Measurements from ENCODE around the gene UNG. TPM values are rescaled to one million over a fixed set of nuclear protein-coding genes. Genes with fewer than 3 reads are reported as not detected.

The UNG gene
- total and polyA plus RNA-seq, 9 of the 15 experiments (the other 6 are each of a cell fraction or from before 2014, with no cell fraction given): 8.4 to 59.8 (median 41.0) TPM

DNA sequence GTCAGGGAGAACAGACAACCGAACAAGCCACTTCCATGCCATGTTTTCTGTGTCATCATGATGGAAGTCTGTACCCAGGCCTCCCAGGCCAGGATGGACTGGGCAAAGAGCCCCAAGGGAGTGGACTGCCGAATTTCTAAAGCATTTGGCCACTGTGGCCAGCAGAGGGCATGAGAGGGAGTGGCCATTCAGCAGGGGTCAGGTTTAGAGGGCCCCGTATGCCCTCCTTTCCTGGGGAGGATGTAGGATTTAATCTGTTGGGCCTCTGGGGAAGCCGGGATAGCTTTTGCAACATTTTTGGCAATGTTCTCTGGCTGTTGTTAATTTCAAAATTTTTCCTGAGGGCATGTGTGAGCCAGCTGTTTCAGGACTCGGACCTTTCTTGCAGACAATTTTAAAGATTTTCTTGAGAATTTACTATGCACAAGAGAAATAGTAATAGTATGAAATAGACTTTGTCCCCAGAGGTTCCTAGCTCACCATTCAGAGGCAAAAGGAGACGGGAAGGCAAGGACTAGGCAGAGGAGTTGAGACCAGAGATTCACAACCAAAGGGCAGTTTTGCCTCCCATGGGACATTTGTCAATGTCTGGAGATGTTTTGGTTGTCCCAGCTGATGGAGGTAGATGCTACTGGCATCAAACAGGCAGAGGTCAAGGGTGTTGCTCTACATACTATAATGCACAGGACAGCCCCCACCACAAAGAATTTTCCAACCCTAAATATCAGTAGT is 37.0 kb downstream of the UNG start:
- no peak overlapping the region for H2AFZ ChIP-seq (ENCODE audit: low read depth, low read length)
- 5% methylated on average over 6 of the region's 6 CpGs for WGBS (ENCODE audit: insufficient coverage, low coverage, missing lambda C conversion rate)
- DNase-seq (ENCODE audit: extremely low read depth in 1 of 4, low spot score in 3 of 4) (peak; percentile 45 to 65 (median 51)), ATAC-seq (peak; percentile 87), FAIRE-seq (peak; percentile 69)
- no peak overlapping the region for H3K27ac ChIP-seq (ENCODE audit: extremely low read depth, low read depth, low read length)
- in situ Hi-C loops (cut with MboI) (no loop called here), intact Hi-C loops (cut with micrococcal nuclease) (loop anchor here (5.0 to 10.0 kb wide), 2 partner anchors 123 to 250 kb away; no protein-coding TSS in a partner anchor)
- H3K79me2 ChIP-seq (ENCODE audit: control insufficient read depth, insufficient read depth, low read length): no peaks in the 10 kb centered on the region
- no peaks in the 10 kb centered on the region for H3K9me1 ChIP-seq (ENCODE audit: control insufficient read depth, insufficient read depth, low read length)
- H3K36me3 ChIP-seq (ENCODE audit: control insufficient read depth, insufficient read depth, low read length): no peaks in the 10 kb centered on the region
- POLR2A ChIA-PET: interaction anchor here (0.6 kb wide), 1 partner anchor 26 kb away, joined by 3 read pairs; no protein-coding TSS in a partner anchor
- no TSS peak for BruUV-seq (replicated peaks)
- H4K20me1 ChIP-seq (replicated peaks; ENCODE audit: control insufficient read depth, insufficient read depth, low read length): peaks cover 6% of the 10 kb centered on the region; the same call in 1 of the 2 replicates
- H3K9me3 ChIP-seq (replicated peaks; ENCODE audit: control insufficient read depth, insufficient read depth, low read depth, low read length): peaks cover 4% of the 10 kb centered on the region; the same call in 1 of the 2 replicates
- peaks cover 21 to 37% of the 10 kb centered on the region in 2 experiments; a peak in 4 of 5 replicates for H3K27me3 ChIP-seq (ENCODE audit: control insufficient read depth in 2 of 2, insufficient read depth in 2 of 2, low read length in 2 of 2)
- no peak overlapping the region for H3K9ac ChIP-seq (ENCODE audit: insufficient read depth in 1 of 2, low read depth in 2 of 2, low read length in 2 of 2)
- H3K4me3 ChIP-seq: no peak overlapping the region
- CTCF ChIA-PET (ENCODE audit: low intra/inter-chr PET ratio): interaction anchor here (0.8 to 1.6 kb wide), 3 partner anchors 121 to 259 kb away, joined by 3 to 5 read pairs (median 4); no protein-coding TSS in a partner anchor
- no peaks in the 10 kb centered on the region; a peak in 3 of 5 replicates for H3K4me1 ChIP-seq (replicated peaks in 1 of 2; ENCODE audit: control insufficient read depth in 2 of 2, insufficient read depth in 2 of 2, low read length in 2 of 2)
- no peak overlapping the region for H3K4me2 ChIP-seq (ENCODE audit: insufficient read depth, low read length)
- TF ChIP-seq RAD21 (CRISPR knock-in tag; conservative IDR thresholded peaks at IDR 0.05 in 1 of 2, IDR thresholded peaks at IDR 0.05 in 1 of 2) (peak; percentile 25 to 68), ZNF785 (CRISPR knock-in tag; IDR thresholded peaks at IDR 0.05) (no peak), SIN3A (IDR thresholded peaks at IDR 0.05; ENCODE audit: borderline replicate concordance in 2 of 2, control insufficient read depth in 1 of 2, low read depth in 2 of 2, low read length in 2 of 2) (no peak), ZBTB1 (CRISPR knock-in tag; IDR thresholded peaks at IDR 0.05; ENCODE audit: borderline replicate concordance, low read depth) (no peak), SMC3 (conservative IDR thresholded peaks at IDR 0.05; ENCODE audit: insufficient read depth, low read depth, low read length) (0 out of 2 replicates have a peak, but pooled peaks have one; percentile 30), ZNF217 (CRISPR knock-in tag; IDR thresholded peaks at IDR 0.05) (no peak), ZNF79 (CRISPR knock-in tag; IDR thresholded peaks at IDR 0.05; ENCODE audit: low read depth) (no peak), GTF2A2 (tag; IDR thresholded peaks at IDR 0.05) (no peak), SRF (CRISPR knock-in tag; IDR thresholded peaks at IDR 0.05) (no peak), ZFX (CRISPR knock-in tag; IDR thresholded peaks at IDR 0.05) (no peak), ZSCAN29 (IDR thresholded peaks at IDR 0.05) (no peak), LARP7 (IDR thresholded peaks at IDR 0.05) (no peak), MYBL2 (IDR thresholded peaks at IDR 0.05; ENCODE audit: low read depth) (no peak), MYBL2 (CRISPR knock-in tag; IDR thresholded peaks at IDR 0.05; ENCODE audit: borderline replicate concordance) (no peak)
- TF ChIP-seq, protein P1, sequence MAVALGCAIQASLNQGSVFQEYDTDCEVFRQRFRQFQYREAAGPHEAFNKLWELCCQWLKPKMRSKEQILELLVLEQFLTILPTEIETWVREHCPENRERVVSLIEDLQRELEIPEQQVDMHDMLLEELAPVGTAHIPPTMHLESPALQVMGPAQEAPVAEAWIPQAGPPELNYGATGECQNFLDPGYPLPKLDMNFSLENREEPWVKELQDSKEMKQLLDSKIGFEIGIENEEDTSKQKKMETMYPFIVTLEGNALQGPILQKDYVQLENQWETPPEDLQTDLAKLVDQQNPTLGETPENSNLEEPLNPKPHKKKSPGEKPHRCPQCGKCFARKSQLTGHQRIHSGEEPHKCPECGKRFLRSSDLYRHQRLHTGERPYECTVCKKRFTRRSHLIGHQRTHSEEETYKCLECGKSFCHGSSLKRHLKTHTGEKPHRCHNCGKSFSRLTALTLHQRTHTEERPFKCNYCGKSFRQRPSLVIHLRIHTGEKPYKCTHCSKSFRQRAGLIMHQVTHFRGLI (CRISPR knock-in tag; IDR thresholded peaks at IDR 0.05): no peak
- TF ChIP-seq, protein P2, sequence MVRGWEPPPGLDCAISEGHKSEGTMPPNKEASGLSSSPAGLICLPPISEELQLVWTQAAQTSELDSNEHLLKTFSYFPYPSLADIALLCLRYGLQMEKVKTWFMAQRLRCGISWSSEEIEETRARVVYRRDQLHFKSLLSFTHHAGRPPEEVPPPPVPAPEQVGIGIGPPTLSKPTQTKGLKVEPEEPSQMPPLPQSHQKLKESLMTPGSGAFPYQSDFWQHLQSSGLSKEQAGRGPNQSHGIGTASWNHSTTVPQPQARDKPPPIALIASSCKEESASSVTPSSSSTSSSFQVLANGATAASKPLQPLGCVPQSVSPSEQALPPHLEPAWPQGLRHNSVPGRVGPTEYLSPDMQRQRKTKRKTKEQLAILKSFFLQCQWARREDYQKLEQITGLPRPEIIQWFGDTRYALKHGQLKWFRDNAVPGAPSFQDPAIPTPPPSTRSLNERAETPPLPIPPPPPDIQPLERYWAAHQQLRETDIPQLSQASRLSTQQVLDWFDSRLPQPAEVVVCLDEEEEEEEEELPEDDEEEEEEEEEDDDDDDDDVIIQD (CRISPR knock-in tag; IDR thresholded peaks at IDR 0.05): no peak
- TF ChIP-seq, protein P3, sequence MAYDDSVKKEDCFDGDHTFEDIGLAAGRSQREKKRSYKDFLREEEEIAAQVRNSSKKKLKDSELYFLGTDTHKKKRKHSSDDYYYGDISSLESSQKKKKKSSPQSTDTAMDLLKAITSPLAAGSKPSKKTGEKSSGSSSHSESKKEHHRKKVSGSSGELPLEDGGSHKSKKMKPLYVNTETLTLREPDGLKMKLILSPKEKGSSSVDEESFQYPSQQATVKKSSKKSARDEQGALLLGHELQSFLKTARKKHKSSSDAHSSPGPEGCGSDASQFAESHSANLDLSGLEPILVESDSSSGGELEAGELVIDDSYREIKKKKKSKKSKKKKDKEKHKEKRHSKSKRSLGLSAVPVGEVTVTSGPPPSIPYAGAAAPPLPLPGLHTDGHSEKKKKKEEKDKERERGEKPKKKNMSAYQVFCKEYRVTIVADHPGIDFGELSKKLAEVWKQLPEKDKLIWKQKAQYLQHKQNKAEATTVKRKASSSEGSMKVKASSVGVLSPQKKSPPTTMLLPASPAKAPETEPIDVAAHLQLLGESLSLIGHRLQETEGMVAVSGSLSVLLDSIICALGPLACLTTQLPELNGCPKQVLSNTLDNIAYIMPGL (CRISPR knock-in tag; IDR thresholded peaks at IDR 0.05): no peak

All from K562 (cell line).